SK-N-SH (cell line): Measurements from ENCODE around the gene CAV1.

Source experiments
- FOXJ3 ChIP-seq: sonication (generic); formaldehyde crosslinking; IDR thresholded peaks from 2 replicates; pipeline ENCODE4 v1.5.1; 2020; ENCODE audit warnings: mild to moderate bottlenecking, missing genetic modification reagents
- MAX ChIP-seq: IDR thresholded peaks from 2 replicates; pipeline ENCODE4 v1.4.0; 2012; ENCODE audit warnings: low read depth
- MXI1 ChIP-seq: IDR thresholded peaks from 2 replicates; pipeline ENCODE4 v1.6.1; 2012; ENCODE audit warnings: mild to moderate bottlenecking, low read depth, low read length, improper control_type of control experiment
- POLR2AphosphoS5 ChIP-seq: IDR thresholded peaks from 2 replicates; pipeline ENCODE4 v1.6.1; 2012; ENCODE audit warnings: low read depth, low read length
- RAD21 ChIP-seq: IDR thresholded peaks from 2 replicates; pipeline ENCODE4 v1.6.1; 2012; ENCODE audit warnings: mild to moderate bottlenecking, low read length
- SIN3A ChIP-seq: IDR thresholded peaks from 2 replicates; pipeline ENCODE4 v1.6.1; 2012; ENCODE audit warnings: low read depth, mild to moderate bottlenecking, low read length, moderate library complexity, borderline replicate concordance
- TAF1 ChIP-seq: IDR thresholded peaks from 2 replicates; pipeline ENCODE4 v1.6.1; 2012; ENCODE audit warnings: low read depth, mild to moderate bottlenecking, low read length, moderate library complexity, borderline replicate concordance
- TF ChIP-seq, protein P1 (sequence below): fragments of 200-600 bp; sonication (generic); IDR thresholded peaks from 2 replicates; pipeline ENCODE4 v1.6.1; 2017; ENCODE audit warnings: antibody characterized with exemption, mild to moderate bottlenecking, moderate library complexity

DNA sequence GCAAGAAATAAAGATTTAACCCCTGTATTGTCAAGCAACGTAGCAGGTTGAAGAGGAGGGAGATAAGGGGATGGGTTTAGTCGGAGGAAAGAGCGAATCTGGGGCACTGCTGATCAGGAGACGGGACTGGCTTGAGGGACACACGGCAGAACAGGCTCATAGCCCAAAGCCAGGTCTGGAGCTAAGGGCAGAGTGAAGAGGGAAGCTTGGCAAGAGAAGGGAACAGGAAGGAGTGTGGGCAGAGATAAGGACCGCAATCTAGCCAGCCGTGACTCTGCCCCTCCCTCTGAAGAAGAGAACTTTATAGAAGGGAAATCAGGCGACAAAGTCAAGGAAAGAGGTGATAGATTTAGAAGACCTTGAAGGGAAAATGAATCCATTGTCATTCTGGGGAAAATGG is 67.6 kb downstream of the CAV1 start:
- TF ChIP-seq POLR2AphosphoS5 (no peak), MXI1 (no peak), FOXJ3 (CRISPR knock-in tag) (no peak), SIN3A (no peak), TAF1 (no peak), MAX (no peak), RAD21 (no peak)
- TF ChIP-seq, protein P1, sequence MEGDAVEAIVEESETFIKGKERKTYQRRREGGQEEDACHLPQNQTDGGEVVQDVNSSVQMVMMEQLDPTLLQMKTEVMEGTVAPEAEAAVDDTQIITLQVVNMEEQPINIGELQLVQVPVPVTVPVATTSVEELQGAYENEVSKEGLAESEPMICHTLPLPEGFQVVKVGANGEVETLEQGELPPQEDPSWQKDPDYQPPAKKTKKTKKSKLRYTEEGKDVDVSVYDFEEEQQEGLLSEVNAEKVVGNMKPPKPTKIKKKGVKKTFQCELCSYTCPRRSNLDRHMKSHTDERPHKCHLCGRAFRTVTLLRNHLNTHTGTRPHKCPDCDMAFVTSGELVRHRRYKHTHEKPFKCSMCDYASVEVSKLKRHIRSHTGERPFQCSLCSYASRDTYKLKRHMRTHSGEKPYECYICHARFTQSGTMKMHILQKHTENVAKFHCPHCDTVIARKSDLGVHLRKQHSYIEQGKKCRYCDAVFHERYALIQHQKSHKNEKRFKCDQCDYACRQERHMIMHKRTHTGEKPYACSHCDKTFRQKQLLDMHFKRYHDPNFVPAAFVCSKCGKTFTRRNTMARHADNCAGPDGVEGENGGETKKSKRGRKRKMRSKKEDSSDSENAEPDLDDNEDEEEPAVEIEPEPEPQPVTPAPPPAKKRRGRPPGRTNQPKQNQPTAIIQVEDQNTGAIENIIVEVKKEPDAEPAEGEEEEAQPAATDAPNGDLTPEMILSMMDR: no peak
